Ovary (tissue), 9 donors: ENCODE results near the gene DIPK1B. TPM values are rescaled to one million over a fixed set of nuclear protein-coding genes. Genes with fewer than 3 reads are reported as not detected.
A peak's percentile ranks its signal among the peaks of the same experiment; 100 is the strongest.

Experiments
- DNase-seq, 5 donors: peaks; one replicate each; pipeline ENCODE4 v3.0.0-alpha.2; 2019 to 2020
- H3K27ac ChIP-seq, 2 donors: fragments of 200-600 bp; one replicate each; pipeline versions ENCODE4 v1.5.1 to v1.8.0; 2019 to 2022
- H3K27me3 ChIP-seq: fragments of 200-600 bp; one replicate; pipeline ENCODE4 v1.8.0; 2022
- H3K36me3 ChIP-seq: fragments of 200-600 bp; sonication (generic); one replicate; pipeline ENCODE4 v1.5.1; 2019
- H3K4me1 ChIP-seq: one replicate; pipeline ENCODE4 v1.8.1; 2013; ENCODE audit warnings: mild to moderate bottlenecking, moderate library complexity; ENCODE audit not compliant: insufficient read depth
- H3K4me3 ChIP-seq: fragments of 200-600 bp; sonication (generic); one replicate; pipeline ENCODE4 v1.5.1; 2017
- H3K9me3 ChIP-seq, 2 donors: fragments of 200-600 bp in 1 of 2; sonication (generic) in 1 of 2; one replicate each; pipeline versions ENCODE4 v1.5.1 to v1.8.1; 2013 to 2019; ENCODE audit warnings: mild to moderate bottlenecking in 1 of 2, moderate library complexity in 1 of 2
- EP300 ChIP-seq: sonication (generic); formaldehyde crosslinking; IDR thresholded peaks from one replicate; pipeline ENCODE4 v1.6.1; 2017; ENCODE audit warnings: antibody characterized with exemption
- POLR2A ChIP-seq: fragments of 450-650 bp; IDR thresholded peaks from one replicate; pipeline ENCODE4 v1.6.1; 2017; ENCODE audit warnings: antibody characterized with exemption, mild to moderate bottlenecking, moderate library complexity
- WGBS, 3 donors: extraction: QIAGEN DNeasy Blood & Tissue Kit in 1 of 3; methylation state at CpG; one replicate each; pipeline versions ENCODE4 v1.1.5 to v1.1.7; 2013 to 2017; 5-methylcytosine and 5-hydroxymethylcytosine counted together
- intact Hi-C, 4 donors: fragments of 100-400 bp; cut with DNase I; formaldehyde crosslinking; loops; one replicate each; pipeline versions ENCODE4 v1.11.0 to v1.15.1; 2022 to 2023
- polyA plus RNA-seq, 2 donors: library from polyadenylated mRNA; stranded (reverse); fragments of 200-250 nt in 1 of 2; fragments of 350-450 nt in 1 of 2; fragmentation: Illumina TruSeq in 1 of 2; extraction: RNeasy Lipid Tissue Mini Kit (QIAGEN cat#74804) in 1 of 2; gene quantifications; one replicate each; pipeline ENCODE4 v1.2.3, GENCODE V29; 2013 to 2014
- total RNA-seq, 7 donors: library from RNA; depleted of rRNA in 2 of 7; stranded (reverse); fragments of >200 nt in 2 of 7; fragmentation: NEBNext Ultra II Directional in 3 of 7; extraction: Animal tissue kit (Norgen Biotek cat#: 25700) in 3 of 7; gene quantifications; one replicate each; pipeline versions ENCODE4 v1.1.0 to v1.2.4, GENCODE V29; 2016 to 2023
- TF ChIP-seq, protein P1 (sequence below), 3 donors: fragments of 450-650 bp in 2 of 3; fragments of 200-600 bp in 1 of 3; IDR thresholded peaks; one replicate each; pipeline versions ENCODE4 v1.5.1 to v1.8.0; 2016 to 2022; ENCODE audit warnings: antibody characterized with exemption in 3 of 3, mild to moderate bottlenecking in 1 of 3
- donor health status: DM: no; HTN: no; CAD: no; lungs with moderate emphysema.
- donor health status: DM: no; HTN: no; CAD: no.
- donor health status: Bipolar disorder and iron deficiency.
- donor health status: DM: yes; HTN: yes; CAD: no.
- donor health status: DM: no; HTN: no; CAD: no.
- donor health status: DM: yes; HTN: yes; CAD: no.

The DIPK1B gene
- total and polyA plus RNA-seq, 9 donors, result 2.9 to 23.4 (median 13.1) TPM

DNA sequence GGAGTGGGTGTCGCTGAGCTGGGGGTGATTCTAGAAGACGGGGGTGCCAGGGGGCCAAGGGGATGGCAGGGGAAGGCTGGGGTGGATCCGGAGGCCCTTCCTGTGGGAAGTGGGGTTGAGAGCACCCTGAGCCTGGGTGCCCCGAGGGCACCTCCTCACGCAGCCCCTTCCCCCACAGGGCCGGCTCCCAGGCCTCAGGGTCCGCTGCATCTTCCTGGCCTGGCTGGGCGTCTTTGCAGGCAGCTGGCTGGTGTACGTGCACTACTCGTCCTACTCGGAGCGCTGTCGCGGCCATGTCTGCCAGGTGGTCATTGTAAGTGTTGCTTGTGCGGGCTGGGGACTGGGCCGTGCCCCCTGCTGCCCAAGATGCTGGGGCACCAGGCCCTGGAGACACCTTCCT is 5.0 kb downstream of the DIPK1B start:
- no peaks in the 10 kb centered on the region for H3K27me3 ChIP-seq
- H3K4me3 ChIP-seq, result no peak overlapping the region
- peaks cover 6% of the 10 kb centered on the region for H3K4me1 ChIP-seq
- no peak for DNase-seq
- WGBS, 3 donors, result 84 to 89% (median 88%) methylated on average over 15 to 16 of the region's 16 CpGs
- no peak for TF ChIP-seq POLR2A
- no peak for TF ChIP-seq EP300
- TF ChIP-seq, protein P1, sequence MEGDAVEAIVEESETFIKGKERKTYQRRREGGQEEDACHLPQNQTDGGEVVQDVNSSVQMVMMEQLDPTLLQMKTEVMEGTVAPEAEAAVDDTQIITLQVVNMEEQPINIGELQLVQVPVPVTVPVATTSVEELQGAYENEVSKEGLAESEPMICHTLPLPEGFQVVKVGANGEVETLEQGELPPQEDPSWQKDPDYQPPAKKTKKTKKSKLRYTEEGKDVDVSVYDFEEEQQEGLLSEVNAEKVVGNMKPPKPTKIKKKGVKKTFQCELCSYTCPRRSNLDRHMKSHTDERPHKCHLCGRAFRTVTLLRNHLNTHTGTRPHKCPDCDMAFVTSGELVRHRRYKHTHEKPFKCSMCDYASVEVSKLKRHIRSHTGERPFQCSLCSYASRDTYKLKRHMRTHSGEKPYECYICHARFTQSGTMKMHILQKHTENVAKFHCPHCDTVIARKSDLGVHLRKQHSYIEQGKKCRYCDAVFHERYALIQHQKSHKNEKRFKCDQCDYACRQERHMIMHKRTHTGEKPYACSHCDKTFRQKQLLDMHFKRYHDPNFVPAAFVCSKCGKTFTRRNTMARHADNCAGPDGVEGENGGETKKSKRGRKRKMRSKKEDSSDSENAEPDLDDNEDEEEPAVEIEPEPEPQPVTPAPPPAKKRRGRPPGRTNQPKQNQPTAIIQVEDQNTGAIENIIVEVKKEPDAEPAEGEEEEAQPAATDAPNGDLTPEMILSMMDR (IDR thresholded peaks at IDR 0.05), result no peak
- no peak overlapping the region for H3K27ac ChIP-seq
- H3K9me3 ChIP-seq, result no peaks in the 10 kb centered on the region
- H3K36me3 ChIP-seq, result no peaks in the 10 kb centered on the region
- intact Hi-C loops, result no loop called here

DNA sequence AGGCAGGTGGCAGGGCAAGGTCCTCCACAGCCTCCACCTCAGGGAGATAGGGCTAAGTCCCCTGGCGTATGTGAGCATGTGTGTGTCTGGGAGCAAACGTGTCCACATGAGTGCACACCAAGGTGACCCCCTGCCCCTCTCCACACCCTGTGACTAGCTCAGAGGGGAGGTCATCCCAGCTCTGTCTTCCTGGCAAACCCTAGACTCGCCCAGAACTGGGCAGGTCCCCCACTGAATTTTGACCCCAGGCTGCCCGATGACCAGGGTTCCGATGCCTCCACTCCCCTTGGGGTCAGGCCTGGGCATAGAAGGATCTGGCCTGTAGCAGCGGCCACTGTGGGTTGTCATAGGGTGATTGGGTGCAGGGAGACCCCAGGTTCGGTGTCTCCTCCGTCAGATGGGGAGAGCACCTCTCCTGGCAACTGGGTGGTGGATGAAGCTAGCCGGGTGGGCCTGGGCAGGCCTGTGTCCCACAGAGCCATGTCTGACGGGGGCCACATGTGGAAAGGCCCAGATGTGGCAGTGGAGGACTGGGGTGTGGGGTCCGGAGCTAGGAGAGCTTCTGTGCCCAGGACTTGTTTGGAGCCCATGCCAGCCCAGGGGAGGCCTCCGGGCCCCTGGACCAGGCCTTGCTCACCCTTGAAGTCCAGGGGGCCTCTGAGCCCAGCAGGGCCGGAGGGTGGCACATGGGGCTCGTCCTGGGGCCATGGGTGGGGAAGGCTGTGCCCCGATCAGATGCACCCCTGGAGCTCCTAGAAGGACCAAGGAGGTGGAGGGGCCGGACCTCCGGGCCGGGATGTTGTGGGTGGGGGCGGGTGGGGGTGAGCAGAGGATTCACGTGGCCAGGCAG is 6.2 kb downstream of the DIPK1B start:
- Histone ChIP-seq H3K27me3 (no peaks in the 10 kb centered on the region), H3K36me3 (no peaks in the 10 kb centered on the region), H3K27ac (no peak overlapping the region), H3K4me3 (no peak overlapping the region), H3K9me3 (no peaks in the 10 kb centered on the region), H3K4me1 (no peaks in the 10 kb centered on the region)
- intact Hi-C loops, result no loop called here
- no peak for TF ChIP-seq EP300
- no peak for TF ChIP-seq POLR2A
- TF ChIP-seq, protein P1 (IDR thresholded peaks at IDR 0.05), result no peak
- WGBS, 3 donors, result 79 to 86% (median 83%) methylated on average over 19 to 20 of the region's 20 CpGs
- peak in 1 of 5 donors; percentile 31 for DNase-seq

DNA sequence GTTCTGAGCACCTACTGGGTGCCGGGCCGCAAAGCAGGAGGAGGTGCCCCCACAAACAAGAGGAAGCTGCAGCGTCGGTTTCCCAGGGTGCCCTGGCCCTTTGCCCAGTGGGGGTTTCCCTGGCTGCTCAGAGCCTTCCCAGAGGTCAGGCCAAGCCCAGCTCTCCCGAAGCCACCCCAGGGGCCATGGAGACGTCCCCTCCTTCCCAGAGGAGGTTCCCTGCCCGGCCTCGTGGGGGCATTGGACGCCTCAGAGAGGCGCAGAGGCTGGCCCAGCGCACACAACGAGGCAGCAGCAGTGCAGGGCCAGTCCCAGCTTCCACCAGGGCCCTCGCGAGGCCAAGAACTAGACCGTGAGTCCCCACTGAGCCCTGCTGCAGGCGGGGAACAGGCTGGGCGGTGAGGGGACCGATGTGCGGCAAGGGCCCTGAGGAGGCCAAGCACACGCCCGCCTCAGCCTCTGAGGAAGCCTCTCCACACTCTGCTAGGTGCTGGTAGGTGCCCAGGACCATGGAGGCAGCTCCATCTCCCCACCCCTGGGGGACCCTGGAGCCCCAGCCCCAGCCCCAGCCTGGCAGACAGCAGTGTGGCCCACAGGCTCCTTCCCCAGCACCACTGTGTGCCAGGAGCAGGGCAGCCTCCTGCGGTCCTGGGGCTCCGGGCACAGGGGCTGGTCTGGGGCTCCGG is 7.0 kb downstream of the DIPK1B start:
- Histone ChIP-seq H3K27ac (no peak overlapping the region), H3K4me3 (no peak overlapping the region), H3K4me1 (no peaks in the 10 kb centered on the region), H3K36me3 (no peaks in the 10 kb centered on the region), H3K27me3 (no peaks in the 10 kb centered on the region), H3K9me3 (no peaks in the 10 kb centered on the region)
- intact Hi-C loops, result no loop called here
- TF ChIP-seq, protein P1 (IDR thresholded peaks at IDR 0.05), result no peak
- TF ChIP-seq EP300 (no peak), POLR2A (no peak)
- DNase-seq, result peak in 2 of 5 donors; percentile 40 to 49
- WGBS, 3 donors, result 70 to 83% (median 72%) methylated on average over 21 to 24 of the region's 24 CpGs

DNA sequence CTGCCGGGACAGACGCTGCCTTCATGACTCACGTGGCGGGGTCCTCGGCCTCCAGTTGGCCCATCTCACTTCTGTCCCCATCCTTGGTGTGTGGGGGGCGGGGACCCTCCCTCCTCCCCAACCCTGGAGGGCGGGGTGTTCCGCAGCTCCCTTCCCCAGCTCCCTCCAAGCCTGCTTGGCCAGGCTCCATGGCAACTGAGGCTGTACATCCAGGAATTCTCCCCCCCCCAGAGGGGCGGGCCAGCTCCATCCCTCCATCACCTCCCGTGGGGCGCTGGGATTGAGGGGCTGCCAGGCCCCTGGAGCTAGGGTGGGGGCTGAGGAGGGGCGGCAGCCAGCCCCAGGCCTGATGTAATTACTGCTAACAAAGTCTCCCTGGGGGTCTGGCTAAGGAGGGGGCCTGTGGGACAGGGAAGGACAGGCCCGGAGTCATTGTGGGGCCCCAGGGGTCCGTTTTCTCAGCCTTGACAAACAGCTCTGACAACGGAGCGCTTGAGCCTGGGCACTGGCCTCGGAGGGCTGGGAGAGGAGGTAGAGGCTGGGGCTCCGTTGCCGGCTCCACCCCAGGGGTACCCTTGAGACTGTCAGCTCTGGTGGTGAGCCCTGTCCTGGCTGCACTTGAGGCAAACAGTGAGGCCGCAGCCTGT is 8.0 kb downstream of the DIPK1B start:
- H3K27ac ChIP-seq, result no peak overlapping the region
- H3K4me1 ChIP-seq, result no peaks in the 10 kb centered on the region

More for the DNA sequence above, 8.0 kb downstream of the DIPK1B start:
- Histone ChIP-seq H3K27me3 (no peaks in the 10 kb centered on the region), H3K4me3 (no peak overlapping the region), H3K36me3 (no peaks in the 10 kb centered on the region), H3K9me3 (no peaks in the 10 kb centered on the region)
- 25 to 37% (median 31%) methylated on average over 12 to 20 of the region's 20 CpGs for WGBS, 3 donors
- peak in 3 of 5 donors; percentile 48 to 69 (median 51) for DNase-seq
- TF ChIP-seq, protein P1 (IDR thresholded peaks at IDR 0.05), result no peak
- TF ChIP-seq EP300 (no peak), POLR2A (no peak)
- intact Hi-C loops, result no loop called here
